GM23338 (cell line): ENCODE data around the gene AP3S1. TPM values are rescaled to one million over a fixed set of nuclear protein-coding genes. Genes with fewer than 3 reads are reported as not detected.

ENCODE experiments used
- ATAC-seq: fragments of 200-7000 bp; cut with Tn5 transposase; 3 replicates; pipeline ENCODE4 v1.9.1; 2020
- DNase-seq: peaks from one replicate; pipeline ENCODE4 v3.0.0-alpha.2; 2015; ENCODE audit warnings: low spot score
- H2AFZ ChIP-seq: fragments of 200-600 bp; sonication (generic); 2 replicates; pipeline ENCODE4 v1.8.0; 2016; ENCODE audit warnings: antibody characterized with exemption, mild to moderate bottlenecking, moderate library complexity
- H3F3A ChIP-seq: fragments of 200-600 bp; sonication (generic); replicated peaks from 2 replicates; pipeline ENCODE4 v1.8.0; 2017; ENCODE audit warnings: antibody characterized with exemption, mixed run types, low read depth
- H3K27ac ChIP-seq: fragments of 200-600 bp; sonication (generic); 2 replicates; pipeline ENCODE4 v1.6.1; 2016; ENCODE audit warnings: low read depth
- H3K27me3 ChIP-seq: fragments of 200-600 bp; sonication (generic); 2 replicates; pipeline ENCODE4 v1.8.0; 2016; ENCODE audit warnings: mild to moderate bottlenecking, mixed run types, moderate library complexity; ENCODE audit not compliant: insufficient read depth
- H3K36me3 ChIP-seq: fragments of 200-600 bp; sonication (generic); 2 replicates; pipeline ENCODE4 v1.8.0; 2016; ENCODE audit warnings: mild to moderate bottlenecking; ENCODE audit not compliant: insufficient read depth
- H3K4me1 ChIP-seq: fragments of 200-600 bp; sonication (generic); 2 replicates; pipeline ENCODE4 v1.8.0; 2016; ENCODE audit warnings: mild to moderate bottlenecking, moderate library complexity; ENCODE audit not compliant: insufficient read depth
- H3K4me2 ChIP-seq: fragments of 200-600 bp; sonication (generic); 2 replicates; pipeline ENCODE4 v1.7.1; 2017; ENCODE audit warnings: mixed run types
- H3K4me3 ChIP-seq: fragments of 200-600 bp; sonication (generic); 2 replicates; pipeline ENCODE4 v1.6.1; 2016; ENCODE audit warnings: mixed run types
- H3K79me2 ChIP-seq: fragments of 200-600 bp; sonication (generic); replicated peaks from 2 replicates; pipeline ENCODE4 v1.8.0; 2017; ENCODE audit warnings: mild to moderate bottlenecking; ENCODE audit not compliant: insufficient read depth
- H3K9me2 ChIP-seq: fragments of 200-600 bp; sonication (generic); 2 replicates; pipeline ENCODE4 v1.8.0; 2017; ENCODE audit not compliant: insufficient read depth
- H4K20me1 ChIP-seq: fragments of 200-600 bp; sonication (generic); replicated peaks from 2 replicates; pipeline ENCODE4 v1.8.0; 2017; ENCODE audit warnings: mild to moderate bottlenecking; ENCODE audit not compliant: insufficient read depth
- H3K27ac Mint-ChIP-seq: 2 replicates; pipeline ENCODE4 v1.8.0; 2020; ENCODE audit warnings: inconsistent platforms, mild to moderate bottlenecking, moderate library complexity, mixed read lengths
- H3K27me3 Mint-ChIP-seq: 3 replicates; pipeline ENCODE4 v1.8.0; 2022; ENCODE audit warnings: low read depth, mild to moderate bottlenecking, moderate library complexity, mixed read lengths, inconsistent platforms; ENCODE audit not compliant: insufficient read depth, poor library complexity
- H3K36me3 Mint-ChIP-seq: 3 replicates; pipeline ENCODE4 v1.8.0; 2021; ENCODE audit warnings: low read depth, mild to moderate bottlenecking, inconsistent platforms, moderate library complexity, mixed read lengths
- H3K4me1 Mint-ChIP-seq: 3 replicates; pipeline ENCODE4 v1.8.0; 2020; ENCODE audit warnings: mild to moderate bottlenecking, inconsistent platforms, mixed read lengths
- H3K4me3 Mint-ChIP-seq: 3 replicates; pipeline ENCODE4 v1.8.0; 2021; ENCODE audit warnings: moderate library complexity, mild to moderate bottlenecking, inconsistent platforms, mixed read lengths
- H3K9me3 Mint-ChIP-seq: 3 replicates; pipeline ENCODE4 v1.8.0; 2020; ENCODE audit warnings: moderate library complexity, mild to moderate bottlenecking, inconsistent platforms, mixed read lengths
- CREB1 ChIP-seq: fragments of 250-450 bp; sonication (Bioruptor Pico); IDR thresholded peaks from 2 replicates; pipeline ENCODE4 v1.5.0; 2020; ENCODE audit warnings: low read depth, mild to moderate bottlenecking, moderate library complexity
- EZH2 ChIP-seq: fragments of 200-600 bp; sonication (generic); IDR thresholded peaks from one replicate; pipeline ENCODE4 v1.8.0; 2017; ENCODE audit warnings: antibody characterized with exemption, mild to moderate bottlenecking, low read depth; ENCODE audit not compliant: unreplicated experiment
- EZH2phosphoT487 ChIP-seq: fragments of 200-600 bp; sonication (generic); IDR thresholded peaks from one replicate; pipeline ENCODE4 v1.8.1; 2018; ENCODE audit warnings: antibody characterized with exemption; ENCODE audit not compliant: unreplicated experiment
- NANOG ChIP-seq: IDR thresholded peaks from 2 replicates; pipeline ENCODE4 v1.6.1; 2016; ENCODE audit warnings: antibody characterized with exemption, borderline replicate concordance
- STAT1 ChIP-seq: IDR thresholded peaks from one replicate; pipeline ENCODE4 v1.6.1; 2016; ENCODE audit warnings: antibody characterized with exemption; ENCODE audit not compliant: unreplicated experiment
- ZNF114 ChIP-seq: fragments of 250-450 bp; sonication (Bioruptor Pico); IDR thresholded peaks from 2 replicates; pipeline ENCODE4 v1.5.0; 2020; ENCODE audit warnings: mild to moderate bottlenecking, moderate library complexity
- ZNF331 ChIP-seq: fragments of 250-450 bp; sonication (Bioruptor Pico); IDR thresholded peaks from 2 replicates; pipeline ENCODE4 v1.5.0; 2020; ENCODE audit warnings: low read depth, mild to moderate bottlenecking, moderate library complexity
- polyA plus RNA-seq: library from polyadenylated mRNA; unstranded; fragments of >200 nt; fragmentation: Nextera tagmentation; extraction: Ambion mirVana; gene quantifications from 2 replicates; pipeline ENCODE4 v1.2.1, GENCODE V29; 2016
- total RNA-seq: library from RNA; depleted of rRNA; stranded (reverse); fragments of >200 nt; shearing (Covaris generic); gene quantifications from 2 replicates; pipeline ENCODE4 v1.2.3, GENCODE V29; 2014
- TF ChIP-seq, protein P1 (sequence below): fragments of 250-450 bp; sonication (Bioruptor Pico); IDR thresholded peaks from 2 replicates; pipeline ENCODE4 v1.5.0; 2020; ENCODE audit warnings: mild to moderate bottlenecking, moderate library complexity
- TF ChIP-seq, protein P2 (sequence below), 2 experiments: fragments of 200-600 bp in 1 of 2; sonication (generic) in 1 of 2; conservative IDR thresholded peaks; 2 replicates each; pipeline versions ENCODE4 v1.5.1 to v1.6.1; 2016 to 2017; ENCODE audit warnings: antibody characterized with exemption in 2 of 2, low read depth in 2 of 2, mild to moderate bottlenecking in 2 of 2, moderate library complexity in 1 of 2
- TF ChIP-seq, protein P3 (sequence below): IDR thresholded peaks from 2 replicates; pipeline ENCODE4 v1.6.1; 2016; ENCODE audit warnings: antibody characterized with exemption

AP3S1 gene
- total and polyA plus RNA-seq, 2 experiments from 2014 or later = 143 to 232 TPM

DNA sequence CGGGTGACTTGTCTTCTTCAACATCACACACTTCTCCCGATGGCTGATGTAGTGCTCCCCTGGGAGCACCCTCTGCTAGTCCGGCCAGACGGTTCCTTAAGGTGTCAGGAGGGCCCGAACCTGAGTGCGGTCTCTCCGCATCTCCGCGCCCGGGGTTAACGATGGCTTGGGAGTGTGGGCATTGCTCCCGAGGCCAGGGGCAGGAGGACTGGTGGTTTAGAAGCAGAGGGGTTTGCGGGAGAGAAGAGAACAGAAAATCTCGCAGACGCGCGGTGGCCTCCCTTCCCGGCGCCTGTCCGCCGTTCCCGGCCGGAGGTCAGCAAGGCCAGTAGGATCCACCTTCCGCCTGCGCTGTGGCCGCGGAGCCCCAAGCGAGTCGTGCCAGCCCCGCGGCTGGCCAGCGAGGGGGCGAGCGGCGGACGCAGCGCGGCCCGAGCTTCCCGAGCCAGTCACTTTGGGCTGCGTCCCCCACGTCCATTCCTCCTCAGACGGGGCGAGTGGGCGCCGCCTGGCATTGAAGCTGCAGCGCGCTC lies 26.0 kb upstream of the AP3S1 start (continued):
- TF ChIP-seq, protein P1, sequence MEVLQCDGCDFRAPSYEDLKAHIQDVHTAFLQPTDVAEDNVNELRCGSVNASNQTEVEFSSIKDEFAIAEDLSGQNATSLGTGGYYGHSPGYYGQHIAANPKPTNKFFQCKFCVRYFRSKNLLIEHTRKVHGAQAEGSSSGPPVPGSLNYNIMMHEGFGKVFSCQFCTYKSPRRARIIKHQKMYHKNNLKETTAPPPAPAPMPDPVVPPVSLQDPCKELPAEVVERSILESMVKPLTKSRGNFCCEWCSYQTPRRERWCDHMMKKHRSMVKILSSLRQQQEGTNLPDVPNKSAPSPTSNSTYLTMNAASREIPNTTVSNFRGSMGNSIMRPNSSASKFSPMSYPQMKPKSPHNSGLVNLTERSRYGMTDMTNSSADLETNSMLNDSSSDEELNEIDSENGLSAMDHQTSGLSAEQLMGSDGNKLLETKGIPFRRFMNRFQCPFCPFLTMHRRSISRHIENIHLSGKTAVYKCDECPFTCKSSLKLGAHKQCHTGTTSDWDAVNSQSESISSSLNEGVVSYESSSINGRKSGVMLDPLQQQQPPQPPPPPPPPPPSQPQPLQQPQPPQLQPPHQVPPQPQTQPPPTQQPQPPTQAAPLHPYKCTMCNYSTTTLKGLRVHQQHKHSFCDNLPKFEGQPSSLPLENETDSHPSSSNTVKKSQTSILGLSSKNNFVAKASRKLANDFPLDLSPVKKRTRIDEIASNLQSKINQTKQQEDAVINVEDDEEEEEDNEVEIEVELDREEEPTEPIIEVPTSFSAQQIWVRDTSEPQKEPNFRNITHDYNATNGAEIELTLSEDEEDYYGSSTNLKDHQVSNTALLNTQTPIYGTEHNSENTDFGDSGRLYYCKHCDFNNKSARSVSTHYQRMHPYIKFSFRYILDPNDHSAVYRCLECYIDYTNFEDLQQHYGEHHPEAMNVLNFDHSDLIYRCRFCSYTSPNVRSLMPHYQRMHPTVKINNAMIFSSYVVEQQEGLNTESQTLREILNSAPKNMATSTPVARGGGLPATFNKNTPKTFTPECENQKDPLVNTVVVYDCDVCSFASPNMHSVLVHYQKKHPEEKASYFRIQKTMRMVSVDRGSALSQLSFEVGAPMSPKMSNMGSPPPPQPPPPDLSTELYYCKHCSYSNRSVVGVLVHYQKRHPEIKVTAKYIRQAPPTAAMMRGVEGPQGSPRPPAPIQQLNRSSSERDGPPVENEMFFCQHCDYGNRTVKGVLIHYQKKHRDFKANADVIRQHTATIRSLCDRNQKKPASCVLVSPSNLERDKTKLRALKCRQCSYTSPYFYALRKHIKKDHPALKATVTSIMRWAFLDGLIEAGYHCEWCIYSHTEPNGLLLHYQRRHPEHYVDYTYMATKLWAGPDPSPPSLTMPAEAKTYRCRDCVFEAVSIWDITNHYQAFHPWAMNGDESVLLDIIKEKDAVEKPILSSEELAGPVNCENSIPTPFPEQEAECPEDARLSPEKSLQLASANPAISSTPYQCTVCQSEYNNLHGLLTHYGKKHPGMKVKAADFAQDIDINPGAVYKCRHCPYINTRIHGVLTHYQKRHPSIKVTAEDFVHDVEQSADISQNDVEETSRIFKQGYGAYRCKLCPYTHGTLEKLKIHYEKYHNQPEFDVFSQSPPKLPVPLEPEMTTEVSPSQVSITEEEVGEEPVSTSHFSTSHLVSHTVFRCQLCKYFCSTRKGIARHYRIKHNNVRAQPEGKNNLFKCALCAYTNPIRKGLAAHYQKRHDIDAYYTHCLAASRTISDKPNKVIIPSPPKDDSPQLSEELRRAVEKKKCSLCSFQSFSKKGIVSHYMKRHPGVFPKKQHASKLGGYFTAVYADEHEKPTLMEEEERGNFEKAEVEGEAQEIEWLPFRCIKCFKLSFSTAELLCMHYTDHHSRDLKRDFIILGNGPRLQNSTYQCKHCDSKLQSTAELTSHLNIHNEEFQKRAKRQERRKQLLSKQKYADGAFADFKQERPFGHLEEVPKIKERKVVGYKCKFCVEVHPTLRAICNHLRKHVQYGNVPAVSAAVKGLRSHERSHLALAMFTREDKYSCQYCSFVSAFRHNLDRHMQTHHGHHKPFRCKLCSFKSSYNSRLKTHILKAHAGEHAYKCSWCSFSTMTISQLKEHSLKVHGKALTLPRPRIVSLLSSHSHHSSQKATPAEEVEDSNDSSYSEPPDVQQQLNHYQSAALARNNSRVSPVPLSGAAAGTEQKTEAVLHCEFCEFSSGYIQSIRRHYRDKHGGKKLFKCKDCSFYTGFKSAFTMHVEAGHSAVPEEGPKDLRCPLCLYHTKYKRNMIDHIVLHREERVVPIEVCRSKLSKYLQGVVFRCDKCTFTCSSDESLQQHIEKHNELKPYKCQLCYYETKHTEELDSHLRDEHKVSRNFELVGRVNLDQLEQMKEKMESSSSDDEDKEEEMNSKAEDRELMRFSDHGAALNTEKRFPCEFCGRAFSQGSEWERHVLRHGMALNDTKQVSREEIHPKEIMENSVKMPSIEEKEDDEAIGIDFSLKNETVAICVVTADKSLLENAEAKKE (CRISPR knock-in tag) = no peak
- TF ChIP-seq EZH2 (peak; percentile 37), STAT1 (no peak)

DNA sequence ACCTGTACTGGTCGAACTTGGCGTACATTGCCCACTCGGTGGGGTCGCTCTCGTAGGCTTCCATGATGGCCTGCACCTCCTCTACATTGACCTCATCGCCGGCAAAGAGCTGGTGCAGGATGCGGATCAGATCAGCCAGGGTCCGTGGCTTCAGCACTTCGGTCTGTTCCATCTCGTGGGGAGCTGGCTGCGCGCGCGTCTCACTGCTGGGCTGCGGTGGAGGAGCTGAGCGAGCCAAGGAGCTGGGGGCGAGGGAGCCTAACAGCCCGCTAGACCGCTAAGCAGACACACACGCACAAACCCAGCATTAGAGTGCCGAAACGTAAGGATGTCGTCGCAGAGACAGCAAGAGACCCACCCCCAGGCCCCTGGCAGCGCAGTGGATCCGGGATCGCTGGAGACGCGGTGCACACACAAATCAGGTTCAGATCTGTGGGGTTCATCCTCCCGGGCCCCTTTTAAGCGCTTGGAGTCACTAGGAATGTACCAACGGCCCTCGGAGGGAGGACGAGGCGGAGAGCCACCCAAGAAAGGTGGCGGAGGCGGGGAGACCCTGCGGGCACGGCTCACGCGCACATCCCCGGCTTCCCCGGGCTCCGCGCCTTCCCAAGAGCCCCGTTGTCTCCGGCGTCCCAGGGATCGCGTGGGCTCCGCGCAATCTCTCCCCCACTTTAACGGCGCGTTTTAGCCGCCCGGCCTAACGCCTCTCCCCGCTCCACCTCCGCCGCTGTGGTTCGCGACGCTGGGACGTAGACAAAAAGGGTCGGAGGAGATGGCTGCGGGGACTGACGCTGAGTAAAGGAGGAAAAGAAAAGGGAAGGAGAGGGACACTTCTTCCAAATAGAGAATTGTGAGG lies 25.3 kb upstream of the AP3S1 start, which contains the start of gene CDO1:
TSS of gene CDO1 (minus strand) at position 434 of the 856 bp plus-strand sequence. CDS start at position 172, 262 bp downstream.
- H3K4me2 ChIP-seq = peak within 1 kb of the TSS; percentile 88
- peak within 1 kb of the TSS; percentile 94 for H3K4me3 Mint-ChIP-seq
- peak within 1 kb of the TSS; percentile 91 for H3K27ac Mint-ChIP-seq
- no peaks in the 10 kb centered on the region for H3K9me3 Mint-ChIP-seq
- peaks cover 20% of the 10 kb centered on the region for H3K27me3 Mint-ChIP-seq
- H3K4me3 ChIP-seq = peak within 1 kb of the TSS; percentile 88
- no peaks in the 10 kb centered on the region for H3F3A ChIP-seq
- DNase-seq (peak; percentile 83), ATAC-seq (peak; percentile 79)
- peaks cover 14% of the 10 kb centered on the region for H3K4me1 ChIP-seq
- no peaks in the 10 kb centered on the region for H3K9me2 ChIP-seq
- peaks cover 26% of the 10 kb centered on the region for H3K27me3 ChIP-seq
- 0 out of 2 replicates have a peak, but pooled peaks cover 3% of the 10 kb centered on the region for H4K20me1 ChIP-seq
- H2AFZ ChIP-seq = peak within 1 kb of the TSS; percentile 94
- peaks cover 9% of the 10 kb centered on the region; the same call in 1 of the 2 replicates for H3K79me2 ChIP-seq
- H3K36me3 Mint-ChIP-seq = peaks cover 3% of the 10 kb centered on the region; the same call in 2 of the 3 replicates
- H3K36me3 ChIP-seq = 0 out of 2 replicates have a peak, but pooled peaks cover 4% of the 10 kb centered on the region
- no peak within 1 kb of the TSS for H3K27ac ChIP-seq
- peaks cover 31% of the 10 kb centered on the region for H3K4me1 Mint-ChIP-seq
- TF ChIP-seq EZH2phosphoT487 (no peak), NANOG (no peak), CREB1 (CRISPR knock-in tag) (peak; percentile 2; the same call in 1 of the 2 replicates), EZH2 (peak; percentile 4), ZNF331 (CRISPR knock-in tag) (no peak), STAT1 (no peak), ZNF114 (CRISPR knock-in tag) (no peak)
- TF ChIP-seq, protein P2, sequence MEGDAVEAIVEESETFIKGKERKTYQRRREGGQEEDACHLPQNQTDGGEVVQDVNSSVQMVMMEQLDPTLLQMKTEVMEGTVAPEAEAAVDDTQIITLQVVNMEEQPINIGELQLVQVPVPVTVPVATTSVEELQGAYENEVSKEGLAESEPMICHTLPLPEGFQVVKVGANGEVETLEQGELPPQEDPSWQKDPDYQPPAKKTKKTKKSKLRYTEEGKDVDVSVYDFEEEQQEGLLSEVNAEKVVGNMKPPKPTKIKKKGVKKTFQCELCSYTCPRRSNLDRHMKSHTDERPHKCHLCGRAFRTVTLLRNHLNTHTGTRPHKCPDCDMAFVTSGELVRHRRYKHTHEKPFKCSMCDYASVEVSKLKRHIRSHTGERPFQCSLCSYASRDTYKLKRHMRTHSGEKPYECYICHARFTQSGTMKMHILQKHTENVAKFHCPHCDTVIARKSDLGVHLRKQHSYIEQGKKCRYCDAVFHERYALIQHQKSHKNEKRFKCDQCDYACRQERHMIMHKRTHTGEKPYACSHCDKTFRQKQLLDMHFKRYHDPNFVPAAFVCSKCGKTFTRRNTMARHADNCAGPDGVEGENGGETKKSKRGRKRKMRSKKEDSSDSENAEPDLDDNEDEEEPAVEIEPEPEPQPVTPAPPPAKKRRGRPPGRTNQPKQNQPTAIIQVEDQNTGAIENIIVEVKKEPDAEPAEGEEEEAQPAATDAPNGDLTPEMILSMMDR (conservative IDR thresholded peaks at IDR 0.05; ENCODE audit: low read depth in 2 of 2) = no peak
- TF ChIP-seq, protein P3, sequence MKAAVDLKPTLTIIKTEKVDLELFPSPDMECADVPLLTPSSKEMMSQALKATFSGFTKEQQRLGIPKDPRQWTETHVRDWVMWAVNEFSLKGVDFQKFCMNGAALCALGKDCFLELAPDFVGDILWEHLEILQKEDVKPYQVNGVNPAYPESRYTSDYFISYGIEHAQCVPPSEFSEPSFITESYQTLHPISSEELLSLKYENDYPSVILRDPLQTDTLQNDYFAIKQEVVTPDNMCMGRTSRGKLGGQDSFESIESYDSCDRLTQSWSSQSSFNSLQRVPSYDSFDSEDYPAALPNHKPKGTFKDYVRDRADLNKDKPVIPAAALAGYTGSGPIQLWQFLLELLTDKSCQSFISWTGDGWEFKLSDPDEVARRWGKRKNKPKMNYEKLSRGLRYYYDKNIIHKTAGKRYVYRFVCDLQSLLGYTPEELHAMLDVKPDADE = no peak
